ENCODE results near the gene C9orf85.

DNA sequence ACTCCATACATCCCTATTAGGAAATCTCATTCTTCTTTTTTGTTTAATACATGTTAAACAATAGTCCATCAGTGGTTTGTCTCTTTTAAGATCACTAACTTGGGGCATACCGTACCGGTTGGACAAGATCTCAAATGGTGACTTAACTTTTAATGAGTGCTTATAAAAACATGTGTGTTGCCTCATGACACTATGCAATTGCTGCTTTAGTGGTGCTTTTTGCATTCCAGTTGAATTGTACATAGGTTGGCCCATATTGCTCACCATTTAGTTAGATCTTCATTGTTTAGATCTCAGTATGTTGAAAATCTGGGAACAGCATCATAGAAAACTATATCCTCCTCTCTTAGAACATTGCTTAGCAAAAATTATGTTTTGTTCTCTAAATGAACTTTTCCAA is 17.8 kb downstream of the C9orf85 start:
- TF ChIP-seq, protein P1, sequence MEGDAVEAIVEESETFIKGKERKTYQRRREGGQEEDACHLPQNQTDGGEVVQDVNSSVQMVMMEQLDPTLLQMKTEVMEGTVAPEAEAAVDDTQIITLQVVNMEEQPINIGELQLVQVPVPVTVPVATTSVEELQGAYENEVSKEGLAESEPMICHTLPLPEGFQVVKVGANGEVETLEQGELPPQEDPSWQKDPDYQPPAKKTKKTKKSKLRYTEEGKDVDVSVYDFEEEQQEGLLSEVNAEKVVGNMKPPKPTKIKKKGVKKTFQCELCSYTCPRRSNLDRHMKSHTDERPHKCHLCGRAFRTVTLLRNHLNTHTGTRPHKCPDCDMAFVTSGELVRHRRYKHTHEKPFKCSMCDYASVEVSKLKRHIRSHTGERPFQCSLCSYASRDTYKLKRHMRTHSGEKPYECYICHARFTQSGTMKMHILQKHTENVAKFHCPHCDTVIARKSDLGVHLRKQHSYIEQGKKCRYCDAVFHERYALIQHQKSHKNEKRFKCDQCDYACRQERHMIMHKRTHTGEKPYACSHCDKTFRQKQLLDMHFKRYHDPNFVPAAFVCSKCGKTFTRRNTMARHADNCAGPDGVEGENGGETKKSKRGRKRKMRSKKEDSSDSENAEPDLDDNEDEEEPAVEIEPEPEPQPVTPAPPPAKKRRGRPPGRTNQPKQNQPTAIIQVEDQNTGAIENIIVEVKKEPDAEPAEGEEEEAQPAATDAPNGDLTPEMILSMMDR (IDR thresholded peaks at IDR 0.05) = no peak
- TF ChIP-seq EP300 (IDR thresholded peaks at IDR 0.05) = no peak

Data from upper lobe of left lung (tissue), 4 donors.